Endothelial cell of umbilical vein (primary cell): Measurements from ENCODE around the gene EHMT1. TPM values are rescaled to one million over a fixed set of nuclear protein-coding genes. Genes with fewer than 3 reads are reported as not detected.

ENCODE experiments used
- BruUV-seq: library from RNA; stranded (reverse); fragments of 400-500 nt; replicated peaks from 2 replicates; lab custom pipeline; 2021; lab: Mats Ljungman, UMichigan
- CTCF ChIA-PET: fragments of 300-600, 350-600 bp; sonication (Branson Sonifier 250); formaldehyde crosslinking; loops from one replicate; lab custom pipeline; 2021; ENCODE audit warnings: antibody characterized with exemption, inconsistent platforms; lab: Charles Lee
- POLR2A ChIA-PET: fragments of 300-600, 350-600 bp; sonication (Branson Sonifier 250); formaldehyde crosslinking; loops from one replicate; lab custom pipeline; 2021; ENCODE audit warnings: antibody characterized with exemption, inconsistent platforms; lab: Charles Lee
- DNase-seq: peaks from one replicate; pipeline ENCODE4 v3.0.0-alpha.2; 2011; ENCODE audit warnings: low read depth, low spot score
- FAIRE-seq: peaks from 2 replicates; lab custom pipeline; 2011; peaks lifted over from hg19 to GRCh38; lab: Jason Lieb, UNC
- H2AFZ ChIP-seq: 2 replicates; pipeline ENCODE4 v1.6.0; 2012; ENCODE audit warnings: low read depth, low read length, control low read depth, inconsistent platforms
- H3K27ac ChIP-seq: 2 replicates; pipeline ENCODE4 v1.5.1; 2011; ENCODE audit warnings: low read depth, mild to moderate bottlenecking, control low read depth, low read length, moderate library complexity; ENCODE audit not compliant: insufficient read depth
- H3K27me3 ChIP-seq, 2 experiments: 2 replicates each; pipeline versions ENCODE4 v1.6.0 to v1.6.1; 2011; ENCODE audit warnings: low read length in 2 of 2, mixed read lengths in 1 of 2; ENCODE audit not compliant: control insufficient read depth in 2 of 2, insufficient read depth in 2 of 2
- H3K36me3 ChIP-seq, 2 experiments: 2 replicates in 1 of 2; 3 replicates in 1 of 2; pipeline ENCODE4 v1.5.1; 2011; ENCODE audit warnings: low read length in 2 of 2, mild to moderate bottlenecking in 1 of 2, moderate library complexity in 1 of 2; ENCODE audit not compliant: control insufficient read depth in 2 of 2, insufficient read depth in 2 of 2; ENCODE audit errors: extremely low read depth in 1 of 2
- H3K4me1 ChIP-seq: 3 replicates; pipeline ENCODE4 v1.5.1; 2011; ENCODE audit warnings: mild to moderate bottlenecking, low read length; ENCODE audit not compliant: control insufficient read depth, insufficient read depth; ENCODE audit errors: extremely low read depth
- H3K4me2 ChIP-seq: 2 replicates; pipeline ENCODE4 v1.6.1; 2011; ENCODE audit warnings: low read length, control low read depth, mixed read lengths; ENCODE audit not compliant: insufficient read depth
- H3K4me3 ChIP-seq, 3 experiments: fragments of 200-600 bp in 1 of 3; sonication (generic), shearing (Covaris generic) in 1 of 3; replicated peaks in 1 of 3; 2 replicates each; pipeline ENCODE4 v1.5.1; 2011 to 2016; ENCODE audit warnings: control low read depth in 3 of 3, low read length in 3 of 3, mild to moderate bottlenecking in 2 of 3, inconsistent platforms in 1 of 3, low read depth in 1 of 3, moderate library complexity in 1 of 3; ENCODE audit not compliant: insufficient read depth in 1 of 3
- H3K79me2 ChIP-seq: 2 replicates; pipeline ENCODE4 v1.6.0; 2012; ENCODE audit warnings: low read length, inconsistent platforms; ENCODE audit not compliant: control insufficient read depth, insufficient read depth
- H3K9ac ChIP-seq: replicated peaks from 2 replicates; pipeline ENCODE3; 2011; ENCODE audit warnings: low read length, control low read depth; ENCODE audit not compliant: insufficient read depth; ENCODE audit errors: extremely low read depth
- H3K9me1 ChIP-seq: replicated peaks from 3 replicates; pipeline ENCODE4 v1.6.0; 2011; ENCODE audit warnings: mild to moderate bottlenecking, low read length; ENCODE audit not compliant: control insufficient read depth, insufficient read depth; ENCODE audit errors: extremely low read depth
- H3K9me3 ChIP-seq: replicated peaks from 2 replicates; pipeline ENCODE4 v1.5.1; 2012; ENCODE audit warnings: low read length, inconsistent platforms; ENCODE audit not compliant: control insufficient read depth, insufficient read depth
- H4K20me1 ChIP-seq: replicated peaks from 2 replicates; pipeline ENCODE3; 2011; ENCODE audit warnings: mild to moderate bottlenecking, low read length; ENCODE audit not compliant: control insufficient read depth, insufficient read depth; ENCODE audit errors: extremely low read depth
- CTCF ChIP-seq, 2 donors: IDR thresholded peaks; 1 replicate in 1 of 2; 2 replicates in 1 of 2; pipeline ENCODE4 v1.5.1; 2011; ENCODE audit warnings: low read length in 2 of 2, mild to moderate bottlenecking in 2 of 2, moderate library complexity in 2 of 2, control low read depth in 1 of 2, inconsistent platforms in 1 of 2, low read depth in 1 of 2; ENCODE audit not compliant: insufficient read depth in 1 of 2; ENCODE audit errors: extremely low read depth in 1 of 2
- EZH2 ChIP-seq: IDR thresholded peaks from 2 replicates; pipeline ENCODE4 v1.6.1; 2012; ENCODE audit warnings: borderline replicate concordance, low read depth, mild to moderate bottlenecking, moderate library complexity, low read length, inconsistent platforms; ENCODE audit not compliant: severe bottlenecking
- FOS ChIP-seq: IDR thresholded peaks from 2 replicates; pipeline ENCODE4 v1.6.1; 2011; ENCODE audit warnings: mild to moderate bottlenecking, low read length, moderate library complexity, borderline replicate concordance; ENCODE audit not compliant: insufficient read depth
- GATA2 ChIP-seq: IDR thresholded peaks from 2 replicates; pipeline ENCODE4 v1.7.0; 2011; ENCODE audit warnings: low read depth, mild to moderate bottlenecking, moderate library complexity, mixed read lengths, low read length; ENCODE audit not compliant: insufficient read length, insufficient read depth
- JUN ChIP-seq: IDR thresholded peaks from 2 replicates; pipeline ENCODE4 v1.6.1; 2011; ENCODE audit warnings: borderline replicate concordance, low read depth; ENCODE audit not compliant: insufficient read length, insufficient read depth
- MYC ChIP-seq: IDR thresholded peaks from one replicate; pipeline ENCODE4 v1.6.1; 2011; ENCODE audit warnings: mild to moderate bottlenecking, low read depth, low read length
- POLR2A ChIP-seq: IDR thresholded peaks from 2 replicates; pipeline ENCODE4 v1.6.1; 2012; ENCODE audit warnings: low read depth, mild to moderate bottlenecking, control low read depth, low read length
- POLR2AphosphoS5 ChIP-seq: IDR thresholded peaks from 2 replicates; pipeline ENCODE4 v1.6.1; 2012; ENCODE audit warnings: low read depth, mild to moderate bottlenecking, control low read depth, low read length, moderate library complexity; ENCODE audit not compliant: insufficient read depth
- dilution Hi-C: fragments of 300-500 bp; cut with MboI; formaldehyde crosslinking; loops from one replicate; pipeline ENCODE4 v1.15.0; 2019; ENCODE audit warnings: low sequenced_read_pairs; ENCODE audit not compliant: extremely low pct_ligation_motif_present
- intact Hi-C: fragments of 100-400 bp; cut with micrococcal nuclease; formaldehyde crosslinking; loops from one replicate; pipeline ENCODE4 v1.10.0; 2022
- polyA plus RNA-seq, 4 experiments: library from polyadenylated mRNA; depleted of rRNA in 3 of 4; stranded (reverse) in 3 of 4; unstranded in 1 of 4; fragments of >200 nt; gene quantifications; 2 replicates each; pipeline versions ENCODE4 v1.2.1 to v1.2.3, GENCODE V29; 2011 to 2012; ENCODE audit warnings: missing spikeins in 1 of 4
- total RNA-seq: library from RNA; stranded (reverse); gene quantifications from 2 replicates; pipeline ENCODE4 v1.2.3, GENCODE V29; 2021
- TF ChIP-seq, protein P1 (sequence below): IDR thresholded peaks from 2 replicates; pipeline ENCODE4 v1.6.1; 2011; ENCODE audit not compliant: insufficient read depth, insufficient read length

EHMT1 gene
- total and polyA plus RNA-seq, 2 donors (not counting 3 experiments of a cell fraction or from before 2014, with no cell fraction given), result 48.2 to 104 TPM

GRCh38 chr9:137749511-137749910 lies 130.7 kb downstream of the EHMT1 start:
- no peak overlapping the region for H3K4me2 ChIP-seq
- TF ChIP-seq FOS (no peak), CTCF (IDR thresholded peaks at IDR 0.05; ENCODE audit: extremely low read depth in 1 of 2, insufficient read depth in 1 of 2, low read depth in 1 of 2, low read length in 2 of 2) (no peak), JUN (no peak), POLR2AphosphoS5 (no peak), GATA2 (no peak), EZH2 (no peak), POLR2A (no peak), MYC (no peak)
- TF ChIP-seq, protein P1, sequence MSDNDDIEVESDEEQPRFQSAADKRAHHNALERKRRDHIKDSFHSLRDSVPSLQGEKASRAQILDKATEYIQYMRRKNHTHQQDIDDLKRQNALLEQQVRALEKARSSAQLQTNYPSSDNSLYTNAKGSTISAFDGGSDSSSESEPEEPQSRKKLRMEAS, result no peak
- no peak overlapping the region for H3K9ac ChIP-seq
- dilution Hi-C loops (no loop called here), intact Hi-C loops (no loop called here)
- no peak overlapping the region for H2AFZ ChIP-seq
- FAIRE-seq, result no peak
- no peak overlapping the region for H3K27ac ChIP-seq
- POLR2A ChIA-PET, result no interaction called here
- no peaks in the 10 kb centered on the region for H3K9me1 ChIP-seq
- peaks cover 3% of the 10 kb centered on the region for H3K79me2 ChIP-seq
- no peaks in the 10 kb centered on the region for H4K20me1 ChIP-seq
- DNase-seq, result no peak
- CTCF ChIA-PET, result interaction anchor here (2.0 kb wide), 1 partner anchor 76 kb away, joined by 9 read pairs; no protein-coding TSS in a partner anchor
- H3K9me3 ChIP-seq, result no peaks in the 10 kb centered on the region
- H3K36me3 ChIP-seq, result peaks cover 7 to 20% of the 10 kb centered on the region in 2 experiments
- no peaks in the 10 kb centered on the region for H3K4me1 ChIP-seq
- no peaks in the 10 kb centered on the region for H3K27me3 ChIP-seq
- no peak overlapping the region for H3K4me3 ChIP-seq
- BruUV-seq, result no TSS peak
